ENCODE data around the gene ADAM19. TPM values are rescaled to one million over a fixed set of nuclear protein-coding genes. Genes with fewer than 3 reads are reported as not detected.

Gene ADAM19
- total and polyA plus RNA-seq, 3 donors from 2014 or later: 3.1 to 4.9 (median 4.5) TPM

- H3K4me1 ChIP-seq: peaks cover 13% of the 10 kb centered on the region
- no peak overlapping the region for H3K27ac ChIP-seq
- intact Hi-C loops (cut with DNase I; ENCODE audit: low total_unique reads): no loop called here
These were observed 54.5 kb downstream of the ADAM19 start for GRCh38 chr5:157520911-157521703.

GRCh38 chr5:157519579-157520253, 55.9 kb downstream of the ADAM19 start:
- Histone ChIP-seq H3K36me3 (ENCODE audit: low read depth, missing control alignments) (no peaks in the 10 kb centered on the region), H3K9me3 (no peaks in the 10 kb centered on the region), H3K4me3 (no peak overlapping the region), H3K4me1 (peaks cover 15% of the 10 kb centered on the region), H3K27me3 (no peaks in the 10 kb centered on the region), H3K27ac (no peak overlapping the region)
- intact Hi-C loops (cut with DNase I; ENCODE audit: low total_unique reads): no loop called here
- no peak for DNase-seq
- no peak for TF ChIP-seq CTCF (IDR thresholded peaks at IDR 0.05)
- TF ChIP-seq POLR2A (IDR thresholded peaks at IDR 0.05): no peak
- 89 to 95% methylated on average over 9 of the region's 9 CpGs for WGBS, 2 donors

More at GRCh38 chr5:157520911-157521703, 54.5 kb downstream of the ADAM19 start:
- Histone ChIP-seq H3K4me3 (no peak overlapping the region), H3K27me3 (no peaks in the 10 kb centered on the region), H3K36me3 (ENCODE audit: low read depth, missing control alignments) (no peaks in the 10 kb centered on the region), H3K9me3 (no peaks in the 10 kb centered on the region)
- DNase-seq: no peak
- 77 to 79% methylated on average over 8 to 9 of the region's 9 CpGs for WGBS, 2 donors
- TF ChIP-seq POLR2A (IDR thresholded peaks at IDR 0.05): no peak
- TF ChIP-seq CTCF (IDR thresholded peaks at IDR 0.05): no peak

GRCh38 chr5:157518963-157519362, 56.6 kb downstream of the ADAM19 start:
- H3K27ac ChIP-seq: no peak overlapping the region

GRCh38 chr5:157516626-157517325, 58.8 kb downstream of the ADAM19 start:
- H3K4me3 ChIP-seq: no peak overlapping the region
- intact Hi-C loops (cut with DNase I; ENCODE audit: low total_unique reads): no loop called here
- H3K27me3 ChIP-seq: no peaks in the 10 kb centered on the region
- peaks cover 20% of the 10 kb centered on the region for H3K4me1 ChIP-seq
- 25 to 51% methylated on average over 5 of the region's 5 CpGs for WGBS, 2 donors
- H3K27ac ChIP-seq: peak overlapping the region; percentile 29 to 59
- H3K36me3 ChIP-seq (ENCODE audit: low read depth, missing control alignments): no peaks in the 10 kb centered on the region
- peak; percentile 71 for DNase-seq
- H3K9me3 ChIP-seq: no peaks in the 10 kb centered on the region
- TF ChIP-seq CTCF (IDR thresholded peaks at IDR 0.05) (no peak), POLR2A (IDR thresholded peaks at IDR 0.05) (no peak)

More at GRCh38 chr5:157518963-157519362, 56.6 kb downstream of the ADAM19 start:
- 85 to 86% methylated on average over 6 of the region's 6 CpGs for WGBS, 2 donors
- no peak for DNase-seq
- H3K4me1 ChIP-seq: peaks cover 15% of the 10 kb centered on the region
- intact Hi-C loops (cut with DNase I; ENCODE audit: low total_unique reads): no loop called here
- no peaks in the 10 kb centered on the region for H3K27me3 ChIP-seq
- H3K4me3 ChIP-seq: no peak overlapping the region
- H3K36me3 ChIP-seq (ENCODE audit: low read depth, missing control alignments): no peaks in the 10 kb centered on the region
- TF ChIP-seq CTCF (IDR thresholded peaks at IDR 0.05): no peak
- no peak for TF ChIP-seq POLR2A (IDR thresholded peaks at IDR 0.05)
- no peaks in the 10 kb centered on the region for H3K9me3 ChIP-seq
